Fibroblast of pulmonary artery (primary cell): ENCODE data around the gene MSH3.

Source experiments
- DNase-seq: peaks from one replicate; pipeline ENCODE4 v3.0.0-alpha.2; 2010; ENCODE audit warnings: low read depth
- H3K4me3 ChIP-seq: replicated peaks from 2 replicates; pipeline ENCODE4 v1.5.1; 2011; ENCODE audit warnings: low read depth, mild to moderate bottlenecking, control low read depth, low read length, moderate library complexity
- TF ChIP-seq, protein P1 (sequence below): IDR thresholded peaks from 2 replicates; pipeline ENCODE4 v1.5.1; 2011; ENCODE audit warnings: mild to moderate bottlenecking, control low read depth, low read length, inconsistent platforms; ENCODE audit errors: missing control alignments

MSH3 gene

DNA sequence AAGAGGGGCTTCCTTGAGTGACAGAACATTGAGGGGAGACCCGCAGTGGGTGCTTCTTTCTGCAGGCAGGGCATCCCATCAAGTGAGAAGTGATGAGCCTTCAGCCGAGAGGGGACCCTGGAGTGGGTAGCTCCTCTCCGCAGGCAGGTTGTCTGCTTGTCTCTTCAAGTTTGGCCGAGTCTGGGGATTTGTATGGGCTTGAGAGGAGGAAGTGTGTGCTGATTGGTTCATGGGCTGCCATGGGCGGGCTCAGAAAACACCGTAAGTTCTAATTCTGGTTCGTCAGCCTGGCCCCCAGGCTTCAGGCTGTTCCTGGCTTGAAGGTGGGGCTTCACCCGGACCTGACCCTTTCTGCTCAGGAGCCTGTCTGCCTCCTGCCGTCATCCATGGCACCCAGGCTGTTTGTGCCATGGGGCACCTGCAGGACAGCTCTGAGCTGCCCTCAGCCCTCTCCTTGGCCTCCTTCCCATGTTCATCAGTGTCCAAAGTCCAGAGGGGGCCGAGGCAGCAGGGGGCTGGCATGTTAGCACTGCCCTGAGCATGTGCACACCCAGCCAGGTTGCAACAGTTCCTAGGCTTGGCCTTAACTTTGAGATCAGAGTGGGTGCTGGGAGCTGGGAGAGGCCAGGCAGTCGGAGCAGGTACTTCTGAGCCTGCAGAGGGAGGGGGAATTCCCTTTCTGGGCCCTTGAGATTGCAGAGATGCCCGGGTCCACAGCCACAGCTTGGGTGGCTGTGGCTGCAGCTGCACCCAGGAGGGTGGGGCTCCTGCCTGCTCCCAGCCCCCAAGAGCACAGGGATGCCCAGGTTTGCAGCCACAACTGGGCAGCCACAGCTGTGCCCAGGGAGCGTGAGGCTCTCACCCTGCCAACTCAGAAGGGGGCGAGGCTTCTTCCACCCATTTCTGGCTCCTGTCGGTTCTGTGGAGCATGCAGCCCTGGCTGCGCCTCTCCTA, 13.8 kb downstream of the MSH3 start:
- TF ChIP-seq, protein P1, sequence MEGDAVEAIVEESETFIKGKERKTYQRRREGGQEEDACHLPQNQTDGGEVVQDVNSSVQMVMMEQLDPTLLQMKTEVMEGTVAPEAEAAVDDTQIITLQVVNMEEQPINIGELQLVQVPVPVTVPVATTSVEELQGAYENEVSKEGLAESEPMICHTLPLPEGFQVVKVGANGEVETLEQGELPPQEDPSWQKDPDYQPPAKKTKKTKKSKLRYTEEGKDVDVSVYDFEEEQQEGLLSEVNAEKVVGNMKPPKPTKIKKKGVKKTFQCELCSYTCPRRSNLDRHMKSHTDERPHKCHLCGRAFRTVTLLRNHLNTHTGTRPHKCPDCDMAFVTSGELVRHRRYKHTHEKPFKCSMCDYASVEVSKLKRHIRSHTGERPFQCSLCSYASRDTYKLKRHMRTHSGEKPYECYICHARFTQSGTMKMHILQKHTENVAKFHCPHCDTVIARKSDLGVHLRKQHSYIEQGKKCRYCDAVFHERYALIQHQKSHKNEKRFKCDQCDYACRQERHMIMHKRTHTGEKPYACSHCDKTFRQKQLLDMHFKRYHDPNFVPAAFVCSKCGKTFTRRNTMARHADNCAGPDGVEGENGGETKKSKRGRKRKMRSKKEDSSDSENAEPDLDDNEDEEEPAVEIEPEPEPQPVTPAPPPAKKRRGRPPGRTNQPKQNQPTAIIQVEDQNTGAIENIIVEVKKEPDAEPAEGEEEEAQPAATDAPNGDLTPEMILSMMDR, result no peak
- no peak overlapping the region for H3K4me3 ChIP-seq
- no peak for DNase-seq

GRCh38 chr5:80672140-80672736, 17.8 kb downstream of the MSH3 start:
- DNase-seq, result peak; percentile 83
- TF ChIP-seq, protein P1, result peak; percentile 90
- H3K4me3 ChIP-seq, result no peak overlapping the region

- peak; percentile 8 for DNase-seq
- TF ChIP-seq, protein P1, result no peak
- no peak overlapping the region for H3K4me3 ChIP-seq
Observed at GRCh38 chr5:80676706-80677105, 22.3 kb downstream of the MSH3 start.

DNA sequence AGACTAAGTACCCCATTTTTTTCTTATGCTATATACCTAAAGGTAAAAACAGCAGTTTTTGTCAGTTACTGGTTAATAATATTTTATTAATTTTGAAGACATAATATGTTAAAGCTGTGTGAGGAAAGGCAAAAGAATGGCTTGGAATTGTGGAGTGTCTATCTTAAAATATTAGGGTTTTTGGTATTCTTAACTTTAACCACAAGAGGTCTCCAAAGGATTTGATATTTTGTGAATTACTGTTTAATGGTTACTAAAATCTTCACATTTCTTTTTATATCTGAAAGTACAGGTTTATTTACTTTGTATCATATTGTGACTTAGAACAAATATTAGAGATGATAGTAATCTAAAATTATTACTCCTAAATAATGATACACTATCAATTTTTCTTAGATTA, 32.3 kb downstream of the MSH3 start:
- peak; percentile 46 for DNase-seq
- no peak overlapping the region for H3K4me3 ChIP-seq
- TF ChIP-seq, protein P1, result peak; percentile 36

DNA sequence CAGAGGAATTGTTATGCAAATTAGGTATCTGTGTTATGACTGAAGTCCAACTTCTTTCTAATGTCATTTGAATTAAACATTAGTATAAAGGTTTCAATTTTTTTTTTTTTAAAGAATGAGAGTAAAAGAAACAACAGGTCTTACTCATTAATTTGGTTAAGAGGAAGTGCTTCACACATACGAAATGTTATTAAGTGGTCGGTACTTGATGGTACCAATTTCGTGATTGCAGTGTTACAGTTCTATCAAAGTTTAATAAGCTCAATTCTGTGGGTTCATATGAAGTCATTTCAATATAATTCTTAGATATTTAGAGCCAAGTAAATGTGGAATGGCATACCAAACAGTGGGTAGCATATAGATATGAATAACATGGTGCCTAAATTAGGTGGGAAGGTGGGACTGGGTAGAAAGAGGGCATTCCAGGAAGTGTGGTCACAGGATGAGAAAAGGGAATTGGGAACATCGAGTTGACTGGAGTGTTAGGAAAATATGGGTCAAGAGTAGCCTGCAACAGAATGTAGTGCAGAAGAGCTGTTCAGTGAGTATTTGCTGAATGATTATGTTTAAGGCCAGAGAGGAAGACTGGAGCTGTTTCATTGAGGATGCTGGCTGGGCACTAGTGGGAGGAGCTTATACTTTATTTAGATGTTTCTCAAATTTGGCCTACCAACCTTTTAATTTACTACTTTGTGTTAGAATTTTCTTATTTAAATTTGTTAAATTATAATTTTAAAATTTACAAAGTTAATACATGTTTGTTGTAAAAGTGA, 34.4 kb downstream of the MSH3 start:
- TF ChIP-seq, protein P1, result no peak
- no peak overlapping the region for H3K4me3 ChIP-seq
- no peak for DNase-seq

DNA sequence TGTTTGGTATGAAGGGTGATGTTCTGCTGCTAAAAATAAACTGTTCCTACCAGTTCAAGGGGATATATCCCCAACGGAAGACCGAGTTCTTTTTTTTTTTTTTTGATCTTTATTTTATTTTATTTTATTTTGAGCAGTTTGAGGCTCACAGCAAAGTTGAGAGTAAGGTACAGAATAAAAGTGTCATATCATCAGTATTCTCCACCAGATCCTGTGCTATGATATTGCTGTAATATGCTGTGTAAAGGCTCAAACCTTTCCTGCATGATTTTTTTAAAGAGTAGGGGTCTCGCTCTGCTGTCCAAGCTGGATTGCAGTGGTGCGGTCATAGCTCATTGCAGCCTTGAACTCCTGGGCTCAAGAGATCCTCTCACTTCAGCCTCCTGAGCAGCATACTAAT, 35.2 kb downstream of the MSH3 start:
- DNase-seq, result no peak
- H3K4me3 ChIP-seq, result no peak overlapping the region
- TF ChIP-seq, protein P1, result no peak
